ENCODE data around the gene ZBTB20.
"Not testable (repeated sequence)": the region's sequence is repeated elsewhere in the genome, so short reads cannot be mapped to it uniquely, and the experiment has no call there.

ZBTB20 gene

DNA sequence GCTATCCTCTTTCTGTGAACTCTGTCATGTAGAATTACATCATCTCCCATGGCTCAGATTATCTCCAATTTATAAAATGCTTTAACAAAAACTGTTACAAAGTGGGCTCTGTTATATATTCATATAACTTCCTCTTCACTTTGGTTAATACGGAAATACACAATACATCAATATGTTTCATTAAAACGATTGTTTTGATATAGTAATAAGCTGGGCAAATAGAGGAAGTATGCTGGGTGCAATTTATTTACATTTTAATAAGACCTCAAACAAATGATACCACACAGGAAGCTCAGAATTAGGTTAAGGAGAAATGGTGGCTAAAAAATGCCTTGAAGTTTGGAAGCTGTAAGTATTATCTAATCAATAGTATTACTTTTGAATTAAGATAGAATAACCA, 331.0 kb downstream of the ZBTB20 start:
- no peak overlapping the region for H3K4me3 ChIP-seq (replicated peaks; ENCODE audit: low read depth, low read length)
- TF ChIP-seq, protein P1, sequence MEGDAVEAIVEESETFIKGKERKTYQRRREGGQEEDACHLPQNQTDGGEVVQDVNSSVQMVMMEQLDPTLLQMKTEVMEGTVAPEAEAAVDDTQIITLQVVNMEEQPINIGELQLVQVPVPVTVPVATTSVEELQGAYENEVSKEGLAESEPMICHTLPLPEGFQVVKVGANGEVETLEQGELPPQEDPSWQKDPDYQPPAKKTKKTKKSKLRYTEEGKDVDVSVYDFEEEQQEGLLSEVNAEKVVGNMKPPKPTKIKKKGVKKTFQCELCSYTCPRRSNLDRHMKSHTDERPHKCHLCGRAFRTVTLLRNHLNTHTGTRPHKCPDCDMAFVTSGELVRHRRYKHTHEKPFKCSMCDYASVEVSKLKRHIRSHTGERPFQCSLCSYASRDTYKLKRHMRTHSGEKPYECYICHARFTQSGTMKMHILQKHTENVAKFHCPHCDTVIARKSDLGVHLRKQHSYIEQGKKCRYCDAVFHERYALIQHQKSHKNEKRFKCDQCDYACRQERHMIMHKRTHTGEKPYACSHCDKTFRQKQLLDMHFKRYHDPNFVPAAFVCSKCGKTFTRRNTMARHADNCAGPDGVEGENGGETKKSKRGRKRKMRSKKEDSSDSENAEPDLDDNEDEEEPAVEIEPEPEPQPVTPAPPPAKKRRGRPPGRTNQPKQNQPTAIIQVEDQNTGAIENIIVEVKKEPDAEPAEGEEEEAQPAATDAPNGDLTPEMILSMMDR (IDR thresholded peaks at IDR 0.05; ENCODE audit: low read depth, low read length, missing control alignments), result no peak
- DNase-seq (ENCODE audit: extremely low read depth, low read depth), result no peak

DNA sequence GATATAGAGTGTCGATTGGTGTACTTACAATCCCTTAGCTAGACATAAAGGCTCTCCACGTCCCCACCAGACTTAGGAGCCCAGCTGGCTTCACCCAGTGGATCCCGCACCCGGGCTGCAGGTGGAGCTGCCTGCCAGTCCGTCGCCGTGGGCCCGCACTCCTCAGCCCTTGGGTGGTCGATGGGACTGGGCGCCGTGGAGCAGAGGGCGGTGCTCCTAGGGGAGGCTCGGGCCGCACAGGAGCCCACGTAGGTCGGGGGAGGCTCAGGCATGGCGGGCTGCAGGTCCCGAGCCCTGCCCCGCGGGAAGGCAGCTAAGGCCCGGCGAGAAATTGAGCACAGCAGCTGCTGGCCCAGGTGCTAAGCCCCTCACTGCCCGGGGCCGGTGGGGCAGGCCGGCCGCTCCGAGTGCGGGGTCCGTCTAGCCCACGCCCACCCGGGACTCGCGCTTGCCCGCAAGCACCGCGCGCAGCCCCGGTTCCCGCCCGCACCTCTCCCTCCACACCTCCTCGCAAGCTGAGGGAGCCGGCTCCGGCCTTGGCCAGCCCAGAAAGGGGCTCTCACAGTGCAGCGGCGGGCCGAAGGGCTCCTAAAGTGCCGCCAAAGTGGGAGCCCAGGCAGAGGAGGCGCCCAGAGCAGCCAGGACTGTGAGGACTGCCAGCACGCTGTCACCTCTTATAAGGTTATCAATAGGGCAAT, 334.4 kb downstream of the ZBTB20 start:
- not testable (repeated sequence) for H3K4me3 ChIP-seq (replicated peaks; ENCODE audit: low read depth, low read length); DNase-seq (ENCODE audit: extremely low read depth, low read depth)

DNA sequence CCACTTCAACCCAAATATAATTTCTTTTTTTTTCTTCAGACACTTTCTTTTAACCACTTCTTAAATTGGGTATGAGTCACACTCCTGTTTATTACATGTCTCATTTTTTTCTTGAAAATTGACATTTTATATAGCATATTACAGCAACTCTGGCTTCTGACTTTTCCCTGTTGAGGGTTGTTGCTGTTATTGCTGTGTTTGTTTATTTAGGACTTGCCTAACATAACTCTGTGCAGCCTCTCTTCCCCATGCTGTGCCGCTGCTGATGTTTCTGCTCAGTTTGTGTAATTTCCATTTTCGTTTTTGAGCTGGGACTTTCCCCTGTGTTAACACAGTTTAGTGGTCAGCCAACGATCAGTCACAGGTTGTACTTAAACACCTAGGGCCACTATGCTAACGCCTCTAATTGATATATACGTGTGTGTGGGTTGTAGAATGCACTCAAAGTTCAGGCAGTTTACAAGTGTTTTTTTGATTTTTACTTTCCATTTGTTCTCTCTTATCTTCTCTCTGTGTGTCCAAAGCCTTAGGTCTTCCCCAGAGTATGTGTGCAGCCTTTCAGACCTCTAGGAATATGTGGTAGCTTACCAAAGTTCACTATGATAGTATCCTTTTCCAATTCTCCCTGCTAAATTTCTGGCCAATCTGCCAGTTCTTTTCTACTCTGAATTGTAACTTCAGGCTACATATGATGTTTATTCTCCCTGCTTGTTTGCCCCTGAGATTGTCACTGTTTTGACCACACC, 337.2 kb downstream of the ZBTB20 start:
- no peak for DNase-seq (ENCODE audit: extremely low read depth, low read depth)
- TF ChIP-seq, protein P1 (IDR thresholded peaks at IDR 0.05; ENCODE audit: low read depth, low read length, missing control alignments), result no peak
- H3K4me3 ChIP-seq (replicated peaks; ENCODE audit: low read depth, low read length), result no peak overlapping the region

DNA sequence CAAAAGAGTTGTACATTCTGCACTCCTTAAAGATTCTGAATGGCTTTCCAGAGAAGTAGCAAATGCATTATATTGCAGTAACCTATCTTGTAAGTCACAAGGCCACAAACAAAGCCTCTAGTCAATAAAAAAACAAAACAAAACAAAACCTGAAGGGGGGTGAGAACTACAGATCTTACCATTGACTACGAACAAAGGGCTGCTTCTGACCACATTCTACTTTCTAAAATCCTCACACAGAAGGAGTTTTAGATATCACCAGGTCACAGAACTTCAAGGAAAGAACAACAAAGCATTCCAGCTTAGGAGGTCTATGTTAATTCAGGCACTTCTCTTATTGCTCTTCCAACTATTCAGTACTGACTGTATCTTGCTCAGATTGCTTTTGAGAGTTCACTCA, 343.0 kb downstream of the ZBTB20 start:
- H3K4me3 ChIP-seq (replicated peaks; ENCODE audit: low read depth, low read length), result no peak overlapping the region
- DNase-seq (ENCODE audit: extremely low read depth, low read depth), result no peak
- TF ChIP-seq, protein P1 (IDR thresholded peaks at IDR 0.05; ENCODE audit: low read depth, low read length, missing control alignments), result no peak

DNA sequence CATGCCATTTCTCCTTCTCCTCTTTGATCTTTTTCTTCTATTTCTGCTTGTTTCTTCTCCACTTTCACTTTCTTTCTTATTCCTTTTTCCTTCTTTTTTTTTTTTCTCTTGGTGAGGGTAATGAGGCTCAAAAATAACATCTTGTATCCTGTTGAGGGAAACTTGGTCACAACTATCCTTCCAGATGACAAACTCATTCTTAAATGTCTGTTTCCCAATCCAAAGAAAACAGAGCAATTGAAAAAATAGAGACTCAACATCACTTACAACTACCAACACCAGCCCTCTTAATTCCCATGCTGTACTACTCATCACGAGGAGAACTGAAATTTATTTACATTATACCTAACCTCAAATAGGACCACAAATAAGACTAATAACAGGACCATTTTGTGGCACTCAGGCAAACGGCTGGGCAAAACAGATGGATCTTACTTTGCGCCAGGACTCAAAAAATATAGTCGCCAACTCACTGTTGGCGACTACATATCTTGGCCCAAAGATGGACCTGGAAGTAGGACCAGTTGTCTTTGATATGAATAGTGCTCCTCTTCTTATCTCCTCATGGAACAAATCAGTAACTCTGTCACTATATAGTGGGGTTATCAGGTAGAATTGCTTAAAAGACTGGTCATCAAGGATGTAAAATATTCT, 343.9 kb downstream of the ZBTB20 start:
- TF ChIP-seq, protein P1 (IDR thresholded peaks at IDR 0.05; ENCODE audit: low read depth, low read length, missing control alignments), result no peak

DNA sequence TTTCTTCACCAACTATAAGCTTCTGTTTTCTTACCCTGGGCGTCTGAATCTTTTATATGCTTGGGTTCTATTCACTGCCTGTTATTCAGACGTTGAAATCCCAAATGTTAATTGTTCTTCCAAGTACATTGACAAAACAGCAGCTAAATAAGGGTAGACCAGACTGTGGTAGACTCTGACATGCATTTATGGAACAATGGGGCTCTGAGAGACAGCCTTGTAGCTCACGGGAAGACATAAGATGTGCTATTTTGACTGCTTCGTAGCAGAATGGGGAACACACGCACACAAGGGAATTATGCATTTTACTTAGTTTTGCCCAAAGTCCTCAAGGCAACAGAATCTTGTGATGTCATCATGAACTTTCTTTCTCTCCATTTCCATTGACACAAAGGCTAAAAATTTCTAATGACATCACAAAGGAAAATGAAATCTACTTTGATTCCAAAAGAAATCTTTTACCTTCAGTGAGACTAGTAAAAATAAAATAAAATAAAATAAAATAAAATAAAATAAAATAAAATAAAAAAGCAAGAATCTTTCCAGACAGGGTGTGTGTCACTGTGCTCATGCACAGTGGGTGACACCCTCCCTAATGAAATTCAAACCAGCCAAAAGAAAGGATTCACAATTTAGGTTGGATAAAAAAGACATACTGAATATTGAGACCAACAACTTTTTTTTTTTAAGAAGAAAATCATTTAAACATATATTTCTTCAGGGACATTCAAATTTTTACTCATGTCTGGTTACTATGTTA, 346.6 kb downstream of the ZBTB20 start:
- TF ChIP-seq, protein P1 (IDR thresholded peaks at IDR 0.05; ENCODE audit: low read depth, low read length, missing control alignments), result no peak
- no peak for DNase-seq (ENCODE audit: extremely low read depth, low read depth)
- no peak overlapping the region for H3K4me3 ChIP-seq (replicated peaks; ENCODE audit: low read depth, low read length)

More for the DNA sequence above, 343.9 kb downstream of the ZBTB20 start:
- H3K4me3 ChIP-seq (replicated peaks; ENCODE audit: low read depth, low read length), result no peak overlapping the region
- no peak for DNase-seq (ENCODE audit: extremely low read depth, low read depth)

Data from HFF-Myc (cell line).